Mesenteric fat pad (tissue), 1 donor: ENCODE measurements around the gene AK4. TPM values are rescaled to one million over a fixed set of nuclear protein-coding genes. Genes with fewer than 3 reads are reported as not detected.
"Not testable (repeated sequence)": the region's sequence is repeated elsewhere in the genome, so short reads cannot be mapped to it uniquely, and the experiment has no call there.

Source experiments
- DNase-seq: peaks from one replicate; pipeline ENCODE4 v3.0.0-alpha.2; 2020; ENCODE audit warnings: low spot score
- total RNA-seq: library from RNA; stranded (reverse); fragmentation: NEBNext Ultra II Directional; extraction: Animal tissue kit (Norgen Biotek cat#: 25700); gene quantifications from one replicate; pipeline ENCODE4 v1.2.1, GENCODE V29; 2021
- donor health status: DM: yes; HTN: yes; CAD: no.

AK4 gene
- total RNA-seq, 1 donor from 2014 or later: 101 TPM

DNA sequence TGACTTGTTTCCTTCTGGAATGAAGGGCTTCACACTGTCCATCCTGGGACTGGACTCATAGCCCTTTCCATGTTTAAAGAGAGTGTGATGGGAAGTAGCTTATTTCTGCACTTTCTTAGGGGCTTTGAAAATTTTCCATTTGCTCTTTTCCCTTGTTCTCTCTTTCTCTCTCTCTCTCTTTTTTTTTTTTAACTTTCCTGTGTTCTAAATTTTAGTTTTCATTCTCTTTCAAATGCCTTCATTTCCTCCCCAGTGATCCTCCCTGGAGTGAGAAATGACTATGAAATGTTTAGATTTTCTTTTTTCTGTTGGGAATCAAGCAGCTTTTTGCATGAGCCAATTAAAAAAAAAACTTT is 2.1 kb downstream of the AK4 start:
- DNase-seq: no peak

DNA sequence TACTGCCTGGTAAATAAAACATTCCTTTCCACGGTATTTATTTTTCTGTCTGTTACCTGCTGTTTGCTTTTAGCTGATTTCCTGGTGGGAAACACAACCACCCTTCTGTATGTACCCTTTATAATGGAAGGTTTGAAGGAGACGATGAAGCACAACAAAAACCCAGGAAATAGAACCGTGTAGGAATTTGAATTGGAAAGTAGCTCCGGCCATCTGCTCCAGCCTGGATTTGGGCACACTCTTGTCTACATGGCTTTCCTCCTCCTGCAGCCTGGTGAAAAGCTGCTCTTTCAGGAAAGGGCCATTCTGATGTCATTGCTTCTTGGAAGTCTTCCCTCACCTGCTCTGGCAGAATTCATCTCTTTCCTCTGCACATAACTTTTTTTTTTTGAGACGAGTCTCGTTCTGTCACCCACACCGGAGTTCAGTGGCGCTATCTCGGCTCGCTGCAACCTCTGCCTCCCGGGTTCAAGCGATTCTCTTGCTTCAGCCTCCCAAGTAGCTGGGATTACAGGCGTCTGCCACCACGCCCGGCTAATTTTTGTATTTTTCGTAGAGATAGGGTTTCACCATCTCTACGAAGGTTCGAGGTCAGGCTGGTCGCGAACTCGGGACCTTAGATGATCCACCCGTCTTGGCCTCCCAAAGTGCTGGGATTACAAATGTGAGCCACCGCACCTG is 2.7 kb downstream of the AK4 start:
- DNase-seq: no peak

DNA sequence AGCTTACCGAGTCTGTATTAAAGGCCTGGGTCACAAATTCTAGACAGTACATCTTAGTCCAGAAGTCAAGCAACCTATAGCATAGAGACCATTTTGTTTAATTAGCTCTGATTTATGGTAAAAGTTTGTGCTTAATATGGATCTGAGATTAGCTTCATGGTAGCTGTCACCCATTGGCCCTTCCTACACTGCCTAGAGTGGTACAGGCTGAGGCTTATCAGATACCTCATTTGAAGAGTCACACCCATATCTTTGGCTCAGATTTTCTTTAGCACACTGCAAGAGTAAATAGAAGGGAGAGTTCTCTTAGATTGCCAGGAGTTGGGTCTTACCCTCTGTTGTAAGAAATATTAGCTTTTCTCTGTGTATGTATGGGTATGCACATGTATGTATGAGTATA is 3.6 kb downstream of the AK4 start:
- no peak for DNase-seq

DNA sequence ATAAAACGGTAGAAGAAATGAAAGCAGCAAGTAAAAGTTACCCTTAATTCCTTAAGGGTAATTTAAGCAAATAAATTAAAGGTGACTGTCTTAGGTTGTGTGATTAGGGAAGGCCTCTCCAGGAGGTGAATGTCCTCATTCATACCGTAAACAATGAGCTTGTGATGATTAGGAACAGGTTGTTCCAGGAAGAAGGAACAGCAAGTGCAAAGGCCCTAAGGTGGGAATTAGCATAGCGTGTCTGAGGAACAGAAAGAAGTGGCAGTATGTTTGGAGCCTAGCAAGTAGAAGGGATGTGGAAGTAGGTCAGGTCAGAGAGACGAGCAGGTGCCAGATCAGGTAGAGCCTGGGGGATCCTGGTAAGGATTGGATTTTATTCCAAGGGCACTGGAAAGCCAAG is 5.6 kb downstream of the AK4 start:
- DNase-seq: no peak

DNA sequence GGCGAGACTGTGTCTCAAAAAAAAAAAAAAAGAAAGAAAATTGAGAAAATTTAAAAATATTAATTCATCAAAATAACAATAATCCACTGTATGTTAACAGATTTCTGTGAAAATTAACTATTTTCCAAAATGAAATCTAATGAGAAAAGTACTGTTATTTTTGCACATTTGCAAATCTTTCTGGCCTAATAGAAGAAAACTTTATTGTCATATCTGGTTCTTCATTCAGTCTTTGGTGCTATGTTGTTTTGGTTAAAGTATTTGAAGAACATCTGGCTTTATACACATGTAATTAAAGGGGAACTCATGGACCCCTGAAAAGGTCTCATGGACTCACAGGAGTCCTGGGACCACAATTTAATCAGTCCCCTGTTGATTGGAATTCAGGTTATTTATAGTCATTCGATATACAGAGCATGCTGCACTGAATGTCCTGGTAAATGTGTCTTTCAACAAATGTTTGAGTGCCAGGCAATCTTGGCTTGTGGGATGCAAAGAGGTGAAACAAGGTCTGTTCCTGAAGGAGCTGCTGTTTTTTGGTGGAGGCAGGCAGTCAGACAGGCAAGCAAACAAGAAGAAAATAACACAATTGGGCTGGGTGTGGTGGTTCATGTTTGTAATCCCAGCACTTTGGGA is 9.0 kb downstream of the AK4 start:
- no peak for DNase-seq

DNA sequence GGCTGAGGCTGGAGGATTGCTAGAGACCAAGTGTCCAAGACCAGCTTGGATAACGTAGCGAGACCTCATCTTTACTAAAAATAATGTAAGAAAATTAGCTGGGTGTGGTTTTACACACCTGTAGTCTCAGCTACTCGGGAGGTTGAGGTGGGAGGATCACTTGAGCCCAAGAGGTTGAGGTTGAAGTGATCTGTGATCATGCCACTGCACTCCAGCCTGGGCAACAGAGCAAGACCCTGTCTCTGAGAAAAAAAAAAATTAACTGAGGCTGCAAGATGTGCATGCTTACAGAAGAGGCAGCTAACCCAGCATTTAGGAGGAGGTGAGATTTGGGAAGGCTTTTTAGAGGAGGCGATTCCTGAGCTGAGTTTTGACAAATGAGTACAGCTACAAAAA is 9.5 kb downstream of the AK4 start:
- no peak for DNase-seq

DNA sequence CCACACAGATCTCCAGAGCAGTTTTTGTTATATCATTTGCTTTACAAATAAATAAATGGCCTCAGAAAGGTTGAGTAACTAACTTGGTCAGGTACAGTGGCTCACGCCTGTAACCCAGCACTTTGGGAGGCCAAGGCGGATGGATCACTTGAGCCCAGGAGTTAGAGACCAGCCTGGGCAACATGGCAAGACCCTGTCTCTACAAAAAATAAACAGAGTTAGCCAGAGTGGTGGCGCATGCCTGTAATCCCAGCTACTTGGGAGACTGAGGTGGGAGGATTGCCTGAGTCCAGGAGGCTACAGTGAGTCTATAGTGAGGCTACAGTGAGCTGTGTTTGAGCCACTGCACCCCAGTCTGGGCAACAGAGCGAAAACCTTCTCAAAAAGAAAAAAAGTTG is 11.3 kb downstream of the AK4 start:
- not testable (repeated sequence) for DNase-seq

DNA sequence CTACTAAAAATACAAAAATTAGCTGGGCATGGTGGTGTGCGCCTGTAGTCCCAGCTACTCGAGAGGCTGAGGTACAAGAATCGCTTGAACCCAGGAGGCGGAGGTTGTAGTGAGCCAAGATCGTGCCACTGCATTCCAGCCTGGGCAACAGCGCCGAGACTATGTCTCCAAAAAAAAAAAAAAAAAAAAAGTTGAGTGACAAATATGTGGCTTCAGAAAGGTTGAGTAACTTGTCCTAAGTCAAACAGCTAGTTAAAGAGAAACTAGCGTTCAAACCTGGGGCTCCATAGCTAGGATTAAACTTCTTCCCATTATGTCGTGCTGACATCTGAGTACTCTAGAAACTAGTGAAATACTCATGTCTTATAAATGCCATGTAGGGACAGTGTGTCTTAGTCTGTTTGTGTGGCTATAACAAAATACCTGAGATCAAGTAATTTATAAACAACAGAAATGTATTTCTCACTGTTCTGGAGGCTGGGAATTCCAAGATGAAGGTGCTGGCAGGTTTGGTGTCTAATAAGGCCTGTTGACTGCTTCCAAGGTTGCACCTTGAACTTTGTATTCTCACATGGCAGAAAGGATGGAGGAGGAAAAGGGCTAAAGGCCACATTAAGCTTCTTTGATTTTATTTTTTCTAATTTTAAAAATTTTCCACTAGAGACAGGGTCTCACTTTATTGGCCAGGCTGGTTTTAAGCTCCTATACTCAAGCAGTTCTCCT is 12.0 kb downstream of the AK4 start:
- no peak for DNase-seq

DNA sequence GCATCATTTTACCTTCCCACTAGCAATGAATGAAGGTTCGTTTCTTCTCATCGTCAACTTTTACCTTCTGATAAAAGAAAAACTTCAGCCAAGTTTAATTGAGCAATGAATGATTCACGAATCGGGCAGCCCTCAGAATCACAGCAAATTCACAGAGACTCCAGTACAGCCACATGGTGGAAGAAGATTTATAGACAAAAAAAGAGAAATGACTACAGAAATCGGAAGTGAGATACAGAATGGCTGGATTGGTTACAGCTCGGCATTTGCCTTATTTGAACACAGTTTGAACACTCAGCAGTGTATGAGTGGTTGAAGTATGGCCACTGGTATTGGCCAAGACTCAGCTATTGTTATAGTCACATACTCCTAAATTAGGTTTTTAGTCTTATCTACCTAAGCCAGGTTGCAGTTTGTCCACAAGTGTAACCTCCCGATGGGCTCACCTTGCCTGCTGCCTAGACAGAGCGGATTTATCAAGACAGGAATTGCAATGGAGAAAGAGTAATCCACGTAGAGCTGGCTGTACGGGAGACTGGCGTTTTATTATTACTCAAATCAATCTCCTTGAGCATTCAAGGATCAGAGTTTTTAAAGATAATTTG is 15.3 kb downstream of the AK4 start:
- DNase-seq: no peak

DNA sequence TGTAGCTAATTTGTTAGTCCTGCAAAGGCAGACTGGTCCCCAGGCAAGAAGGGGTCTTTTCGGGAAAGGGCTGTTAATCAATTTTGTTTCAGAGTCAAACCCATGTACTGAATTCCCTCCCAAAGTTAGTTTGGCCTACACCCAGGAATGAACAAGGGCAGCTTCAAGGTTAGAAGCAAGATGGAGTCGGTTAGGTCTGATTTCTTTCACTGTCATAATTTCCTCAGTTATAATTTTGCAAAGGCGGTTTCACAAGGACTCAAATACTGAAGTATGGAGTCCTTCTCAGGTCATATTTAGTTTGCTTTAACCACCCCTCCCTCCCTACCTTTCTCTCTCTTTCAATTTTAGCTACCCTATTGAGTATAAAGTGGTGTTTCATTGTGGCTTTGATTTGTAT is 16.1 kb downstream of the AK4 start:
- not testable (repeated sequence) for DNase-seq

DNA sequence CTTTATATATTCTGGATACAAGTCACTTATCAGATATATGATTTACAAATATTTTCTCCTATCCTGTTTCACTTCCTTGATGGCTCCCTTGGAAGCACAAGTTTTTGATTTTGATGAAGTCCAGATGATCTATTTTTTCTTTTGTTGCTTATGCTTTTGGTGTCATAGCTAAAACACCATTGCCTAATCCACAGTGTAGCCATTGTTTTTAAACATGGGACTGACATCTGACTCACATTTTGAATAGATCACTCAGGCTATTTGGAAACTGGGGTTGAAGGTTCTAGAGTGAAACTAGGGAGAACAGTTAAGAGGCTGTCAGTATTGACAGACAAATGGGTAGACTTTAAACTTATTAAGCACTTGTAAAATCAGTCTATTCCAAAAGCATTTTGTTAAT is 16.6 kb downstream of the AK4 start:
- no peak for DNase-seq

DNA sequence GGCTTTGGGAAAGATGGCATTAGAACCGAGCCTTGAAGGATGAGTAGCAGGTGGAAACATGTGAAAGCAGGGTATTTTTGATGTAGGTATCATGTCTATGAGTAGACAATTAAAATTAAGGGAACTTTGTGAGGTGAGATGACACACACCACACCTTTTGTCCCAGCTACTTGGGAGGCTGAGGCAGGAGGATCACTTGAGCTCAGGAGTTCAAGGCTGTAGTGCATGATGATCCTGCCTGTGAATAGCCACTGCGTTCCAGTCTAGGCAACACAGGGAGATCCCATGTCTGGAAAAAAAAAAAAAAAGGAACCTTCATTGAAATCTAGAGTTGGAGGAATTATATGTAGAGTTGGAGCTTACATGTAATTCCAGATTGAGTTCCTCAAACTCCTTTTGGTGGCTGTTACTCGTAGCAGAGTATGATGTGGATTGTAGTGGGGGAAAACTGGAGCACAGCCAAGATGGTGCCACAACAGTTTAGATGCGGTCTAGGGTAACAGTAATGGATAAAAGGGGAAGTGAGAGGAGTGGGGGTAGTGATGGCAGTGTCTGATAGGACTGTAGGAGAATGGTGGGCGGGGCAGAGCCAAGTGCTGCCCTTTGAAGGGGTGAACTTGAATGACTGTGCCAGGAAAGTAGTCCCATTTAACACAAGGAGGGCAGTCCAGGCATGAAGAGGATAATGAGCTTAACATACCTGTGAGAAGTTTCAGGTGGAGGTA is 17.4 kb downstream of the AK4 start:
- DNase-seq: no peak

DNA sequence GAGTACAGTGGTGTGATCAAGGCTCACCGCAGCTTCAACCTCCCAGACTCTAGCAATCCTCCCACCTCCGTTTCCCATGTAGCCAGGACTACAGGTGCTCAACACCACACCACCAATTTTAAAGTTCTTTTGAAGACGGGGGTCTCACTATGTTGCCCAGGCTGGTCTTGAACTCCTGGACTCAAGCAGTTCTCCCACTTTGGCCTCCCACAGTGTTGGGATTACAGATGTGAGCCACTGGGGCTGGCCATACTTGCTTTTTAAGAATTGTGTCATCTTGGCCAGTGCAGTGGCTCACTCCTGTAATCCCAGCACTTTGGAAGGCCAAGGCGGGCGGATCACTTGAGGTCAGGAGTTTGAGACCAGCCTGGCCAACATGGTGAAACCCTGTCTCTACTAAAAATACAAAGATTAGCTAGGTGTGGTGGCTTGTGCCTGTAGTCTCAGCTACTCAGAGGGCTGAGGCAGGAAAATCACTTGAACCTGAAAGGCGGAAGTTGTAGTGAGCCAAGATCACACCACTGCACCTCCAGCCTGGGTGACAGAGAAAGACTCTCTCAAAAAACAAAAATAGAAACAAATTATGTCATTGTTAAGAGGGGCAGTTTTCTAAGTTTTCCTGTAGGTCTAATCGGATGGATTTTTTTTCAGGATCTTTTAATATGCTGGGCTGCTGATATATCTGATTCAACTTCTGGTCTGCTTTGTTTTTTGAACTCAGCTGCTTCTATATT is 18.7 kb downstream of the AK4 start:
- DNase-seq: no peak

DNA sequence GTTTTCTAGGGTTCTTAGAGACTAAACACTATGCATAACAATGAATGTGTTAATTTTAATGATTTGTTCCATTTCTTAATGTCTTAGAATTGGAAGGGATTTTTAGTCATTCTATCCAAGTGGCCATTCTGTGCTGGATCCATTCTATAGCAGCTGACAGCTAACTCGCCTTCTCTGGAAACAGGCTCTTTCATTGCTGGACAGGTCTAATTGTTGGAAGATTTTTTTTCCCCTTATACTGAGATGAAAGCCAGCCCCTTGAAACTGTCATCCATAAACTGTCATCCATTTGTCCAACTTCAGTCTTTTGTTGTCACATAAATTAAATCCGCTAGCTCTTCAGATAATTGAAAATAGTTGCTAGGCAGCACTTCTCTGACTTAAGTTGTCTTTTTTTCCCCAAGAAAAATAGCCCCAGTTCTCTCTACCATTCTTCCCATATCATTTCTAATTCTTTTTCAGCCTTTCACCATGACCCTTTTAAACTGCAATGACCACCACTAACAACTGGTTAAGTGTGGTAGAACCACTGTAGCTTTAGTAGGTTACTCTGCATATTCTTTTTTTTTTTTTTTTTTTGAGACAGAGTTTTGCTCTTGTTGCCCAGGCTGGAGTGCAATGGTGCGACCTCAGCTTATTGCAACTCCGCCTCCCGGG is 19.7 kb downstream of the AK4 start:
- no peak for DNase-seq

DNA sequence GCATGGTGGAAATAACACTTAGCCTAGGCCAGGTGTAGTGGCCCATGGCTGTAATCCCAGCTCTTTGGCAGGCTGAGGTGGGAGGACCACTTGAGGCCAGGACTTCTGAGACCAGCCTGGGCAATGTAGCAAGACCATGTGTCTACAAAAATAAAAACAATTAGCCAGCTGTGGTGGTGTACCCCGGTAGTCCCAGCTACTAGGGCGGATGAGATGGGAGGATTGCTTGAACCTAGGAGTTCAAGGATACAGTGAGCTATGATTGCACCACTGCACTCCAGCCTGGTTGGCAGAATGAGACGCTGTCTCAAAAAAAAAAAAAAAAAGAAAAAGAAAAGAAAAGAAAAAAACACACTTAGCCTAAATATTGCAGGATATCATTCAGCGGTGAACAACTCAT is 20.9 kb downstream of the AK4 start:
- no peak for DNase-seq

DNA sequence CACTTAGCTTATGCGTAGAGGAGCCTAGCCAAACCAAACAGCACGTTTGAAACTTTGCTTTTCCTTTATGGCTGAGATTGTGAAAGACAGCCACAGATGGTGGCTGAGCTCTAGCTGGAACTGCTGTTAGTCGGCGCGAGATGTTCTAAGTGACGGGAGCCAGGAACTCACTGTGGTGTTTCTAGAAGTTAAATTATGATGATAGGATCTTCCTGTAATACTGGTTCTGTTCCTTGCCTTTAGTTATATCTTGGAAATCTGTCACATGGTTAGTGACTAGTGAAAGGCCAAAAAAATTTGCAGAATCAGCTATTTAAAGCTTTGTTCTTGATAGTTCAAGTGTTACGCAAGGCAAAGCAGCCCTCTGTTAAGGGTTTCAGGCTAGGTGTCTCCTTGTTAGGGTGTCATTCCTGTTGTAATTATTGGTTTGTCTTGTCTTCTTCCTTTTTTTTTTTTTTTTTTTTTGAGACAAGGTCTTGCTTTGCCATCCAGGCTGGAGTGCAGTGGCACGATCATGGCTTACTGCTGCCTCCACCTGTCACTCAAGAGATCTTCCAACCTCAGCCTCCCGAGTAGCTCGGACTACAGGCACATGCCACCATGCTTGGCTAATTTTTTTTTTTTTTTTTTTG is 22.6 kb downstream of the AK4 start:
- DNase-seq: no peak

DNA sequence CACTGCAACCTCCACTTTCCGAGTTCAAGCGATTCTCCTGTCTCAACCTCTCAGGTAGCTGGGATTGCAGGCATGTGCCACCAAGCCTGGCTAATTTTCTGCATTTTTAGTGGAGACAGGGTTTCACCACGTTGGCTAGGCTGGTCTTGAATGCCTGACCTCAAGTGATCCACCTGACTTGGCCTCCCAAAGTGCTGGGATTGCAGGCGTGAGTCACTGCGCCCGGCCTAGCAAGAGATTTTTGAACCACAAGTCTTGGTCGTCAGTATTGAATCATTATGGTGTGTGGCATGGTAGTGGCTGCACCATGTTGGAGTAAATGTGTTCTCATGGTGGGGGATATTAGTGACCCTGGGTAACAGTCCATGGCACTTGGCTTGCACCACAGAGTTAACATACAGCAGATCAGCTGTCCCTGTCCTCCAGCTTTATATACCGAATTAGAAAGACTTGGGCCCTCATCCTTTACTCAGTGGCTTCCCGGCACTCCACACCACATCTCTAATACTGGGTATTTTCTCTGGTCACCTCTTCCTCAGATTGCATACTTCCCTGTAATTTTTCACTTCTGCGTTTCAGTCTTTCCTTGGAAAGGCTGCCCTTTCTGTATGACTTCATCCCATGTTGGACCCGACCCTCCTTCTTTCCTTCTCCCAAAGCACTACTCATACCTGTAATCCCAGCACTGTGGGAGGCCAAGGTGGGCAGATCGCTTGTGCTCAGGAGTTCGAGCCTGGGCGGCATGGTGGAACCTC is 25.1 kb downstream of the AK4 start:
- DNase-seq: no peak

DNA sequence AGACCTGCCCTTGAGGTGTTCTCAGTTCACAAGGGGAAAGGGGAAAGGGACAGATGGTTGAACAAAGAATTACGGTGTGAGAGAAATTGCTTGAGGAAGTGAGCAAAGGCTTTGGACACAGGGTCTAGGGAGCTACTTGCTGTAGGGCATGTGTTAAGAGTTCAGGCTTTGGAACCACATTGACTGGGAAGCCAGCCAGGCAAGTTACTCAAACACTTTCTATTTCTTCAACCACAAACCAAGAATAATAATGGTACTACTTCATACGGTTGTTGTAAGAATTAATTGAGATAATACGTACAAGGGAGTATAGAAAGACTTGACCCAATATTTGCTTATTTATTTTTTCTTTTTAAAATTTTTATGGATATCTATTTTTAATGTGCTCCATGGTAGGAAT is 26.6 kb downstream of the AK4 start:
- no peak for DNase-seq
